ENCODE results near the gene KLRK1.
"Not testable (repeated sequence)": the region's sequence is repeated elsewhere in the genome, so short reads cannot be mapped to it uniquely, and the experiment has no call there.

GRCh38 chr12:10328691-10329090 is 61.1 kb downstream of the KLRK1 start:
- TF ChIP-seq CTCF (conservative IDR thresholded peaks at IDR 0.05 in 1 of 2, IDR thresholded peaks at IDR 0.05 in 1 of 2; ENCODE audit: extremely low read depth in 1 of 2, insufficient read depth in 1 of 2, low read depth in 1 of 2, low read length in 2 of 2); EZH2 (IDR thresholded peaks at IDR 0.05; ENCODE audit: borderline replicate concordance, low read length): not testable (repeated sequence)
